Measurements from ENCODE around the gene DACH1. TPM values are rescaled to one million over a fixed set of nuclear protein-coding genes. Genes with fewer than 3 reads are reported as not detected.

Gene DACH1
- total RNA-seq, 1 experiment from 2014 or later, result 0.03 TPM

GRCh38 chr13:71699342-71699741 is 167.7 kb downstream of the DACH1 start:
- no peak for DNase-seq (ENCODE audit: low read depth, low spot score)
- in situ Hi-C loops (cut with HindIII; ENCODE audit: low pct_unique_long_range_greater_than_20kb, low sequenced_read_pairs), result no loop called here

- in situ Hi-C loops (cut with HindIII; ENCODE audit: low pct_unique_long_range_greater_than_20kb, low sequenced_read_pairs), result no loop called here
- no peak for DNase-seq (ENCODE audit: low read depth, low spot score)
Observed at GRCh38 chr13:71695662-71696061, 171.3 kb downstream of the DACH1 start.

GRCh38 chr13:71685072-71685471 is 181.9 kb downstream of the DACH1 start:
- in situ Hi-C loops (cut with HindIII; ENCODE audit: low pct_unique_long_range_greater_than_20kb, low sequenced_read_pairs), result no loop called here
- no peak for DNase-seq (ENCODE audit: low read depth, low spot score)

- no peak for DNase-seq (ENCODE audit: low read depth, low spot score)
- in situ Hi-C loops (cut with HindIII; ENCODE audit: low pct_unique_long_range_greater_than_20kb, low sequenced_read_pairs), result no loop called here
Observed at GRCh38 chr13:71681901-71682613, 184.9 kb downstream of the DACH1 start.

- in situ Hi-C loops (cut with HindIII; ENCODE audit: low pct_unique_long_range_greater_than_20kb, low sequenced_read_pairs), result no loop called here
Observed at GRCh38 chr13:71677124-71677523, 189.9 kb downstream of the DACH1 start.

GRCh38 chr13:71672512-71672911 is 194.5 kb downstream of the DACH1 start:
- DNase-seq (ENCODE audit: low read depth, low spot score), result peak; percentile 13
- in situ Hi-C loops (cut with HindIII; ENCODE audit: low pct_unique_long_range_greater_than_20kb, low sequenced_read_pairs), result no loop called here

More at GRCh38 chr13:71677124-71677523, 189.9 kb downstream of the DACH1 start:
- DNase-seq (ENCODE audit: low read depth, low spot score), result no peak

- DNase-seq (ENCODE audit: low read depth, low spot score), result no peak
- in situ Hi-C loops (cut with HindIII; ENCODE audit: low pct_unique_long_range_greater_than_20kb, low sequenced_read_pairs), result no loop called here
Observed at GRCh38 chr13:71663431-71663830, 203.6 kb downstream of the DACH1 start.

GRCh38 chr13:71661921-71662320 is 205.1 kb downstream of the DACH1 start:
- in situ Hi-C loops (cut with HindIII; ENCODE audit: low pct_unique_long_range_greater_than_20kb, low sequenced_read_pairs), result no loop called here
- no peak for DNase-seq (ENCODE audit: low read depth, low spot score)

- no peak for DNase-seq (ENCODE audit: low read depth, low spot score)
- in situ Hi-C loops (cut with HindIII; ENCODE audit: low pct_unique_long_range_greater_than_20kb, low sequenced_read_pairs), result no loop called here
Observed at GRCh38 chr13:71659404-71659803, 207.6 kb downstream of the DACH1 start.

- DNase-seq (ENCODE audit: low read depth, low spot score), result no peak
- in situ Hi-C loops (cut with HindIII; ENCODE audit: low pct_unique_long_range_greater_than_20kb, low sequenced_read_pairs), result no loop called here
Observed at GRCh38 chr13:71645467-71645866, 221.5 kb downstream of the DACH1 start.

GRCh38 chr13:71644579-71644978 is 222.4 kb downstream of the DACH1 start:
- in situ Hi-C loops (cut with HindIII; ENCODE audit: low pct_unique_long_range_greater_than_20kb, low sequenced_read_pairs), result no loop called here
- DNase-seq (ENCODE audit: low read depth, low spot score), result no peak

- in situ Hi-C loops (cut with HindIII; ENCODE audit: low pct_unique_long_range_greater_than_20kb, low sequenced_read_pairs), result no loop called here
Observed at GRCh38 chr13:71643448-71643860, 223.6 kb downstream of the DACH1 start.

GRCh38 chr13:71638751-71639150 is 228.3 kb downstream of the DACH1 start:
- in situ Hi-C loops (cut with HindIII; ENCODE audit: low pct_unique_long_range_greater_than_20kb, low sequenced_read_pairs), result no loop called here
- DNase-seq (ENCODE audit: low read depth, low spot score), result no peak

More at GRCh38 chr13:71643448-71643860, 223.6 kb downstream of the DACH1 start:
- no peak for DNase-seq (ENCODE audit: low read depth, low spot score)

- in situ Hi-C loops (cut with HindIII; ENCODE audit: low pct_unique_long_range_greater_than_20kb, low sequenced_read_pairs), result no loop called here
- DNase-seq (ENCODE audit: low read depth, low spot score), result no peak
Observed at GRCh38 chr13:71634602-71635443, 232.2 kb downstream of the DACH1 start.

GRCh38 chr13:71634182-71634581 is 232.8 kb downstream of the DACH1 start:
- in situ Hi-C loops (cut with HindIII; ENCODE audit: low pct_unique_long_range_greater_than_20kb, low sequenced_read_pairs), result no loop called here
- no peak for DNase-seq (ENCODE audit: low read depth, low spot score)

GRCh38 chr13:71632721-71633120 is 234.3 kb downstream of the DACH1 start:
- in situ Hi-C loops (cut with HindIII; ENCODE audit: low pct_unique_long_range_greater_than_20kb, low sequenced_read_pairs), result no loop called here
- DNase-seq (ENCODE audit: low read depth, low spot score), result no peak

GRCh38 chr13:71632206-71632605 is 234.8 kb downstream of the DACH1 start:
- DNase-seq (ENCODE audit: low read depth, low spot score), result no peak
- in situ Hi-C loops (cut with HindIII; ENCODE audit: low pct_unique_long_range_greater_than_20kb, low sequenced_read_pairs), result no loop called here

- DNase-seq (ENCODE audit: low read depth, low spot score), result no peak
- in situ Hi-C loops (cut with HindIII; ENCODE audit: low pct_unique_long_range_greater_than_20kb, low sequenced_read_pairs), result no loop called here
Observed at GRCh38 chr13:71629167-71629566, 237.8 kb downstream of the DACH1 start.
